DND-41 (cell line): ENCODE results near the gene USP54.

Experiments
- ATAC-seq: fragments of 200-7000 bp; cut with Tn5 transposase; 3 replicates; pipeline ENCODE4 v1.9.1; 2021; ENCODE audit warnings: low read depth; ENCODE audit not compliant: insufficient read depth
- DNase-seq: peaks from one replicate; pipeline ENCODE4 v3.0.0-alpha.2; 2020
- H2AFZ ChIP-seq: 2 replicates; pipeline ENCODE4 v1.6.0; 2012; ENCODE audit warnings: low read depth, low read length
- H3K27ac ChIP-seq: 2 replicates; pipeline ENCODE4 v1.5.1; 2012; ENCODE audit warnings: low read length, inconsistent platforms
- H3K27me3 ChIP-seq: fragments of 200-600 bp; sonication (generic); 2 replicates; pipeline ENCODE4 v1.6.0; 2012; ENCODE audit warnings: low read length, mild to moderate bottlenecking, inconsistent platforms; ENCODE audit not compliant: insufficient read depth, poor library complexity
- H3K36me3 ChIP-seq: 2 replicates; pipeline ENCODE4 v1.5.1; 2012; ENCODE audit warnings: low read length, inconsistent platforms; ENCODE audit not compliant: insufficient read depth
- H3K4me1 ChIP-seq: 2 replicates; pipeline ENCODE4 v1.5.1; 2012; ENCODE audit warnings: mild to moderate bottlenecking, low read length; ENCODE audit not compliant: insufficient read depth
- H3K4me2 ChIP-seq: 2 replicates; pipeline ENCODE4 v1.6.0; 2012; ENCODE audit warnings: mild to moderate bottlenecking, moderate library complexity, low read length, inconsistent platforms; ENCODE audit not compliant: insufficient read depth
- H3K4me3 ChIP-seq, 2 experiments: fragments of 200-600 bp in 1 of 2; shearing (Covaris generic) in 1 of 2; 2 replicates each; pipeline ENCODE4 v1.5.1; 2012 to 2016; ENCODE audit warnings: inconsistent platforms in 2 of 2, low read length in 2 of 2, mild to moderate bottlenecking in 2 of 2, low read depth in 1 of 2, moderate library complexity in 1 of 2
- H3K79me2 ChIP-seq: 2 replicates; pipeline ENCODE4 v1.6.0; 2012; ENCODE audit warnings: low read length, inconsistent platforms; ENCODE audit not compliant: insufficient read depth
- H3K9ac ChIP-seq: 2 replicates; pipeline ENCODE4 v1.6.0; 2012; ENCODE audit warnings: low read depth, mild to moderate bottlenecking, inconsistent platforms, low read length, moderate library complexity
- H3K9me3 ChIP-seq: 2 replicates; pipeline ENCODE4 v1.5.1; 2012; ENCODE audit warnings: low read length, moderate library complexity, mild to moderate bottlenecking, inconsistent platforms; ENCODE audit not compliant: insufficient read depth, severe bottlenecking
- H4K20me1 ChIP-seq: 2 replicates; pipeline ENCODE4 v1.6.0; 2012; ENCODE audit warnings: low read length; ENCODE audit not compliant: insufficient read depth
- CTCF ChIP-seq: IDR thresholded peaks from 2 replicates; pipeline ENCODE4 v1.5.1; 2012; ENCODE audit warnings: borderline replicate concordance, low read length, moderate library complexity, mild to moderate bottlenecking; ENCODE audit not compliant: poor library complexity, severe bottlenecking; ENCODE audit errors: extremely low read depth
- EZH2 ChIP-seq: IDR thresholded peaks from 3 replicates; pipeline ENCODE4 v1.6.1; 2012; ENCODE audit warnings: borderline replicate concordance, low read depth, mild to moderate bottlenecking, moderate library complexity, low read length, inconsistent platforms; ENCODE audit not compliant: severe bottlenecking

Gene USP54

GRCh38 chr10:73634421-73634820 is 43.3 kb upstream of the USP54 start:
- Histone ChIP-seq H3K27me3 (no peaks in the 10 kb centered on the region), H3K27ac (no peak overlapping the region), H3K4me3 (no peak overlapping the region), H3K79me2 (no peaks in the 10 kb centered on the region), H3K36me3 (no peaks in the 10 kb centered on the region), H3K9me3 (no peaks in the 10 kb centered on the region), H3K9ac (no peak overlapping the region), H2AFZ (no peak overlapping the region), H3K4me2 (no peak overlapping the region), H3K4me1 (no peaks in the 10 kb centered on the region), H4K20me1 (no peaks in the 10 kb centered on the region)
- DNase-seq (no peak), ATAC-seq (no peak)
- TF ChIP-seq EZH2: no peak
- TF ChIP-seq CTCF: no peak

GRCh38 chr10:73629165-73629564 is 38.0 kb upstream of the USP54 start:
- no peak overlapping the region for H3K9ac ChIP-seq
- peaks cover 17% of the 10 kb centered on the region for H3K79me2 ChIP-seq
- peaks cover 23% of the 10 kb centered on the region for H3K4me1 ChIP-seq
- H3K27me3 ChIP-seq: no peaks in the 10 kb centered on the region
- 0 out of 2 replicates have a peak, but pooled peaks cover 4% of the 10 kb centered on the region for H3K36me3 ChIP-seq
- H2AFZ ChIP-seq: no peak overlapping the region
- H3K4me2 ChIP-seq: no peak overlapping the region
- no peaks in the 10 kb centered on the region for H4K20me1 ChIP-seq
- no peak overlapping the region for H3K4me3 ChIP-seq
- no peak for TF ChIP-seq CTCF
- TF ChIP-seq EZH2: no peak
- no peak for DNase-seq
- H3K27ac ChIP-seq: no peak overlapping the region
- no peaks in the 10 kb centered on the region for H3K9me3 ChIP-seq
- no peak for ATAC-seq

GRCh38 chr10:73628405-73628804 is 37.3 kb upstream of the USP54 start:
- Histone ChIP-seq H2AFZ (no peak overlapping the region), H3K4me1 (peaks cover 23% of the 10 kb centered on the region), H4K20me1 (no peaks in the 10 kb centered on the region), H3K27me3 (no peaks in the 10 kb centered on the region), H3K79me2 (peaks cover 21% of the 10 kb centered on the region), H3K4me2 (no peak overlapping the region), H3K4me3 (no peak overlapping the region), H3K9ac (no peak overlapping the region), H3K36me3 (0 out of 2 replicates have a peak, but pooled peaks cover 4% of the 10 kb centered on the region), H3K9me3 (no peaks in the 10 kb centered on the region), H3K27ac (no peak overlapping the region)
- no peak for TF ChIP-seq CTCF
- no peak for TF ChIP-seq EZH2
- ATAC-seq (no peak), DNase-seq (no peak)

GRCh38 chr10:73627300-73627699 is 36.2 kb upstream of the USP54 start:
- H3K4me3 ChIP-seq: peak overlapping the region in 1 of 2 experiments; percentile 83; a peak in 1 of 4 replicates
- no peaks in the 10 kb centered on the region for H3K27me3 ChIP-seq
- peak overlapping the region; percentile 86; the same call in 1 of the 2 replicates for H3K9ac ChIP-seq
- H3K27ac ChIP-seq: no peak overlapping the region
- H3K4me1 ChIP-seq: peaks cover 23% of the 10 kb centered on the region
- H3K4me2 ChIP-seq: peak overlapping the region; percentile 74
- peaks cover 21% of the 10 kb centered on the region for H3K79me2 ChIP-seq
- 0 out of 2 replicates have a peak, but pooled peaks cover 4% of the 10 kb centered on the region for H3K36me3 ChIP-seq
- H3K9me3 ChIP-seq: no peaks in the 10 kb centered on the region
- ATAC-seq: no peak
- TF ChIP-seq EZH2: no peak
- TF ChIP-seq CTCF: no peak
- no peak for DNase-seq
- H2AFZ ChIP-seq: no peak overlapping the region
- H4K20me1 ChIP-seq: no peaks in the 10 kb centered on the region
